Lung (tissue), 12 donors: Measurements from ENCODE around the gene ZDHHC8. TPM values are rescaled to one million over a fixed set of nuclear protein-coding genes. Genes with fewer than 3 reads are reported as not detected.

ENCODE experiments used
- ATAC-seq: fragments of 200-7000 bp; cut with Tn5 transposase; one replicate; pipeline ENCODE4 v1.9.1; 2020; ENCODE audit warnings: moderate number of reproducible peaks; ENCODE audit not compliant: insufficient read depth, low FRiP score
- DNase-seq, 3 donors: peaks; one replicate each; pipeline ENCODE4 v3.0.0-alpha.2; 2013 to 2017
- H3K27ac ChIP-seq, 2 donors: one replicate each; pipeline ENCODE4 v1.5.1; 2013; ENCODE audit warnings: mild to moderate bottlenecking in 2 of 2, moderate library complexity in 2 of 2, control low read depth in 1 of 2, inconsistent platforms in 1 of 2, low read depth in 1 of 2, low read length in 1 of 2
- H3K27me3 ChIP-seq, 3 donors: one replicate each; pipeline ENCODE4 v1.5.1; 2013; ENCODE audit warnings: low read length in 2 of 3; ENCODE audit not compliant: control insufficient read depth in 3 of 3, insufficient read depth in 3 of 3
- H3K36me3 ChIP-seq, 4 donors: one replicate each; pipeline ENCODE4 v1.5.1; 2013; ENCODE audit warnings: low read length in 4 of 4, mild to moderate bottlenecking in 1 of 4, moderate library complexity in 1 of 4; ENCODE audit not compliant: control insufficient read depth in 4 of 4, insufficient read depth in 4 of 4
- H3K4me1 ChIP-seq, 5 donors: one replicate each; pipeline ENCODE4 v1.5.1; 2013; ENCODE audit warnings: low read length in 5 of 5, mild to moderate bottlenecking in 2 of 5, moderate library complexity in 1 of 5; ENCODE audit not compliant: control insufficient read depth in 5 of 5, insufficient read depth in 5 of 5
- H3K4me3 ChIP-seq: one replicate; pipeline ENCODE4 v1.5.1; 2013; ENCODE audit warnings: mild to moderate bottlenecking, control low read depth, moderate library complexity
- H3K9ac ChIP-seq, 2 donors: one replicate each; pipeline ENCODE4 v1.5.1; 2013; ENCODE audit warnings: low read length in 2 of 2, control low read depth in 1 of 2; ENCODE audit not compliant: insufficient read depth in 1 of 2
- H3K9me3 ChIP-seq, 4 donors: one replicate each; pipeline ENCODE4 v1.5.1; 2013; ENCODE audit warnings: low read length in 3 of 4, mild to moderate bottlenecking in 1 of 4, moderate library complexity in 1 of 4; ENCODE audit not compliant: control insufficient read depth in 4 of 4, insufficient read depth in 3 of 4
- WGBS, 2 donors: extraction: QIAGEN DNeasy Blood & Tissue Kit; methylation state at CpG; one replicate each; pipeline ENCODE4 v1.1.7; 2013; 5-methylcytosine and 5-hydroxymethylcytosine counted together
- polyA plus RNA-seq, 2 donors: library from polyadenylated mRNA; stranded (reverse); fragments of 200-250 nt; gene quantifications; one replicate each; pipeline ENCODE4 v1.2.1, GENCODE V29; 2013
- total RNA-seq, 2 donors: library from RNA; depleted of rRNA in 1 of 2; stranded (reverse); fragments of >200 nt in 1 of 2; gene quantifications; one replicate each; pipeline ENCODE4 v1.2.1, GENCODE V29; 2014 to 2021
- TF ChIP-seq, protein P1 (sequence below): IDR thresholded peaks from 2 replicates; pipeline ENCODE4 v1.5.1; 2012; ENCODE audit warnings: mild to moderate bottlenecking; ENCODE audit errors: control extremely low read depth, extremely low read depth
- donor health status: control.
- donor health status: control.
- donor health status: Bipolar disorder and iron deficiency.
- donor health status: healthy.
- donor health status: DM: yes; HTN: yes; CAD: no.

The ZDHHC8 gene
- total and polyA plus RNA-seq, 4 donors, result 28.4 to 75.1 (median 35.5) TPM

DNA sequence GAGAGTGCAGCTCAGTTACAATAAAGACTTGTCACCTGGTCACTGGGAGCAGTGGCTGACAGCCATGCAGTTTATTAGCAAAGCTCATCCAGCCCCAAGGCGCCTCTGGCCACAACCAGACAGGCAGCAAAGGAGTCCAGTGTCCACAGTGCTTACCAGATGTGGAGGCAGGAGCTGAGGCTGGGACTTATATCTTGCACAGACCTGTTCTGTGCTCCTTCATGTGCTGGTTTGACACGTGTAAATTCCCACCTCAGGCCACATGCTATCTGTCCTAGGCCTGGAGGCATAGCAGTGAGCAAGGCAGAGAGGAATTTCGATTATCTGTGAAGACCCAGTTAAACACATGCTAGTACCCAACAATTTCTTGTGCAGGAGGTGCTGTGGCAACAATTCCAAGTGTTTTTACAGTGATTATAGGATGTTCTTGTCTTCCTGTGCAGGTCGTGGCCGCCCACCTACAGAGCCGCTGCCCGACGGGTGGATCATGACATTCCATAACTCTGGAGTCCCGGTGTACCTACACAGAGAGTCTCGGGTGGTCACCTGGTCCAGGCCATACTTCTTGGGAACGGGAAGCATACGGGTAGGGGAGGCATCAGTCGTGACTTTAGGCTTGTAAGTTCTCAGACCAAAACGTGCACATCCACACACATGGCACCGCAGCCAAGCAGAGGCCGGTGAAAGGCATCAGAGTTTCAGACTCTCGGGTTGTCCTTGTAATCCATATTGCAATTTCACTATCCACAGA, 42.2 kb upstream of the ZDHHC8 start:
- Histone ChIP-seq H3K27me3 (no peaks in the 10 kb centered on the region), H3K4me1 (peaks cover 0 to 6% (median 2%) of the 10 kb centered on the region in 5 donors), H3K36me3 (peaks cover 37 to 72% (median 57%) of the 10 kb centered on the region in 4 donors), H3K4me3 (no peak overlapping the region), H3K9ac (no peak overlapping the region), H3K27ac (no peak overlapping the region), H3K9me3 (no peaks in the 10 kb centered on the region)
- TF ChIP-seq, protein P1, sequence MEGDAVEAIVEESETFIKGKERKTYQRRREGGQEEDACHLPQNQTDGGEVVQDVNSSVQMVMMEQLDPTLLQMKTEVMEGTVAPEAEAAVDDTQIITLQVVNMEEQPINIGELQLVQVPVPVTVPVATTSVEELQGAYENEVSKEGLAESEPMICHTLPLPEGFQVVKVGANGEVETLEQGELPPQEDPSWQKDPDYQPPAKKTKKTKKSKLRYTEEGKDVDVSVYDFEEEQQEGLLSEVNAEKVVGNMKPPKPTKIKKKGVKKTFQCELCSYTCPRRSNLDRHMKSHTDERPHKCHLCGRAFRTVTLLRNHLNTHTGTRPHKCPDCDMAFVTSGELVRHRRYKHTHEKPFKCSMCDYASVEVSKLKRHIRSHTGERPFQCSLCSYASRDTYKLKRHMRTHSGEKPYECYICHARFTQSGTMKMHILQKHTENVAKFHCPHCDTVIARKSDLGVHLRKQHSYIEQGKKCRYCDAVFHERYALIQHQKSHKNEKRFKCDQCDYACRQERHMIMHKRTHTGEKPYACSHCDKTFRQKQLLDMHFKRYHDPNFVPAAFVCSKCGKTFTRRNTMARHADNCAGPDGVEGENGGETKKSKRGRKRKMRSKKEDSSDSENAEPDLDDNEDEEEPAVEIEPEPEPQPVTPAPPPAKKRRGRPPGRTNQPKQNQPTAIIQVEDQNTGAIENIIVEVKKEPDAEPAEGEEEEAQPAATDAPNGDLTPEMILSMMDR, result no peak
- 96% methylated on average over 17 of the region's 17 CpGs for WGBS, 2 donors
- ATAC-seq (no peak), DNase-seq (no peak)

DNA sequence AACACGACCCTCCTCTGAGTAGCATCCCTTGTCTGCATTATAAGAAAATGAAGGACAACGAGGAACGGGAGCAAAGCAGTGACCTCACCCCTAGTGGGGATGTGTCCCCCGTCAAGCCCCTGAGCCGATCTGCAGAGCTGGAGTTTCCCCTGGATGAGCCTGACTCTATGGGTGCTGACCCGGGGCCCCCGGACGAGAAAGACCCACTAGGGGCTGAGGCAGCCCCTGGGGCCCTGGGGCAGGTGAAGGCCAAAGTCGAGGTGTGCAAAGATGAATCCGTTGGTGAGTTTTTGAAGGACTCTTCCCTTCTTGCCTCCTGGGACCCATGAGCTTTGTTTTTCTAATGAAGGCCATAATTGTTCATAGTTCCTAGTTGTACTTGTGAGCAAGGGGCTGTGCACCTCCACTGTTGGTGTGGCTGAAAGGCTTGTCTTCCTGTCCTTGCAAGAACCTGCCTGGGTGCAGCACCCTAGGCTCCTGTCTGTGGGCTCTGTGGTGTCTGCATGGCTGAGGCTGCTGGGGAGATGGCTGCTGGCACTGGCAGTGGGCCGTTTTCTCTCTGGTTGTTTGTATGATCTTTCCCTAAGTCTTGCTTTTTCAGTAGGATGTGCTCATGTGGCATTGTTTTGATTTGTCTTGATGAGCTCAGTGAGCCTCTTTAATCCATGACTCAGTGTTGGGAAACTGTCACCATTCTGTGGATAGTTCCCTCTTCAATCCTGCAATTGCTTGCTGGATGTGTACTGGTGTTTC, 41.5 kb upstream of the ZDHHC8 start:
- H3K36me3 ChIP-seq, result peaks cover 44 to 79% (median 63%) of the 10 kb centered on the region in 4 donors
- ATAC-seq, result no peak
- no peak for DNase-seq
- H3K27me3 ChIP-seq, result no peaks in the 10 kb centered on the region
- H3K4me1 ChIP-seq, result peaks cover 0 to 6% (median 0%) of the 10 kb centered on the region in 5 donors
- no peak overlapping the region for H3K4me3 ChIP-seq
- WGBS, 2 donors, result 95% methylated on average over 11 of the region's 11 CpGs
- TF ChIP-seq, protein P1, result no peak
- H3K9me3 ChIP-seq, result no peaks in the 10 kb centered on the region
- no peak overlapping the region for H3K9ac ChIP-seq
- no peak overlapping the region for H3K27ac ChIP-seq

DNA sequence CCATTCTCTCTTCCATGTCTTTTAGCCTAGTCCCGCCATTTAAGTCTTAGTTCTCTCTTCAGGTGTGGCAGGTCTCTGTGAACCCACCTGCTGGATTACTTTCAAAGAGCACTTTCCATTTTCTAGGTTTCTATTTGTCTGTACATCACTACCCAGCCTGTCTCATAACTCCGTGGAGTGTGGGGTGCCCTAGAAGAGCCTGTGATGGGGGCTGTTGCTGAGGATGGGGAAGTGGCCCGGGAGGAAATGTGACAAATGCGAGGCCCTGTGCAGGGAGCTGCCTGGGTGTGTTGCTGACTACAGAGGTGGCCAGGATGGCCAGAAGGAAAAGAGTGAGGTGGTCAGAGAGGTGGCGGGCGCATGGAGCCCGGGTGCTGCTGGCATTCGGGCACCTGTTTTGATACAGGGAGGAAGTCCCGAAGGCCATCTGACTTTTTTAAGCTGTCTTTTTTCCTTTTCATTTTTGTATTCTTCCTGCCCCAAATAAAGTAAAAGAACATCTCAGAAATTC, 40.8 kb upstream of the ZDHHC8 start:
- ATAC-seq (no peak), DNase-seq (no peak)
- 71 to 84% methylated on average over 9 of the region's 9 CpGs for WGBS, 2 donors
- H3K4me1 ChIP-seq, result peaks cover 0 to 3% (median 0%) of the 10 kb centered on the region in 5 donors
- TF ChIP-seq, protein P1, result no peak
- peaks cover 49 to 83% (median 69%) of the 10 kb centered on the region in 4 donors for H3K36me3 ChIP-seq
- no peaks in the 10 kb centered on the region for H3K27me3 ChIP-seq
- H3K9ac ChIP-seq, result no peak overlapping the region
- no peak overlapping the region for H3K4me3 ChIP-seq
- H3K9me3 ChIP-seq, result peaks cover 0 to 2% (median under 1%) of the 10 kb centered on the region in 4 donors
- no peak overlapping the region for H3K27ac ChIP-seq
